Panc1 (cell line): ENCODE results near the gene MOB3A.

Experiments
- CTCF ChIP-seq: fragments of 450-650 bp; IDR thresholded peaks from 2 replicates; pipeline ENCODE4 v1.5.1; 2017; ENCODE audit warnings: mild to moderate bottlenecking
- POLR2AphosphoS5 ChIP-seq: IDR thresholded peaks from 2 replicates; pipeline ENCODE4 v1.6.1; 2012; ENCODE audit warnings: mild to moderate bottlenecking, low read depth, low read length, moderate library complexity
- REST ChIP-seq, 2 experiments: IDR thresholded peaks; 2 replicates each; pipeline ENCODE4 v1.6.1; 2011 to 2012; ENCODE audit warnings: low read depth in 2 of 2, control low read depth in 1 of 2, low read length in 1 of 2, mild to moderate bottlenecking in 1 of 2, moderate library complexity in 1 of 2; ENCODE audit not compliant: insufficient read depth in 1 of 2
- SIN3A ChIP-seq: IDR thresholded peaks from 2 replicates; pipeline ENCODE4 v1.6.1; 2012; ENCODE audit warnings: low read depth, mild to moderate bottlenecking, low read length, moderate library complexity, borderline replicate concordance; ENCODE audit not compliant: insufficient read depth

- TF ChIP-seq REST (IDR thresholded peaks at IDR 0.05; ENCODE audit: insufficient read depth in 1 of 2, low read depth in 2 of 2, low read length in 1 of 2) (no peak), CTCF (no peak), POLR2AphosphoS5 (no peak), SIN3A (no peak)
Observed at GRCh38 chr19:2139385-2140137, 43.4 kb upstream of the MOB3A start.
